AG09309 (cell line): ENCODE data around the gene TBRG1.

Experiments
- DNase-seq: peaks from one replicate; pipeline ENCODE4 v3.0.0-alpha.2; 2010; ENCODE audit warnings: low read depth
- H3K4me3 ChIP-seq: 2 replicates; pipeline ENCODE4 v1.5.1; 2011; ENCODE audit warnings: mild to moderate bottlenecking, low read depth, low read length, moderate library complexity; ENCODE audit not compliant: control insufficient read depth
- CTCF ChIP-seq: IDR thresholded peaks from 2 replicates; pipeline ENCODE4 v1.5.1; 2011; ENCODE audit warnings: mild to moderate bottlenecking, low read depth, low read length, inconsistent platforms; ENCODE audit not compliant: insufficient read depth, control insufficient read depth; ENCODE audit errors: missing control alignments

The TBRG1 gene, protein sequence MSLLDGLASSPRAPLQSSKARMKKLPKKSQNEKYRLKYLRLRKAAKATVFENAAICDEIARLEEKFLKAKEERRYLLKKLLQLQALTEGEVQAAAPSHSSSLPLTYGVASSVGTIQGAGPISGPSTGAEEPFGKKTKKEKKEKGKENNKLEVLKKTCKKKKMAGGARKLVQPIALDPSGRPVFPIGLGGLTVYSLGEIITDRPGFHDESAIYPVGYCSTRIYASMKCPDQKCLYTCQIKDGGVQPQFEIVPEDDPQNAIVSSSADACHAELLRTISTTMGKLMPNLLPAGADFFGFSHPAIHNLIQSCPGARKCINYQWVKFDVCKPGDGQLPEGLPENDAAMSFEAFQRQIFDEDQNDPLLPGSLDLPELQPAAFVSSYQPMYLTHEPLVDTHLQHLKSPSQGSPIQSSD

GRCh38 chr11:124622531-124623451, at the start of gene TBRG1:
TBRG1 (plus strand) TSS chr11:124622864; CDS start chr11:124623084, 220 bp downstream.
- TF ChIP-seq CTCF, result no peak
- DNase-seq, result peak; percentile 61
- H3K4me3 ChIP-seq, result peak within 1 kb of the TSS; percentile 97

DNA sequence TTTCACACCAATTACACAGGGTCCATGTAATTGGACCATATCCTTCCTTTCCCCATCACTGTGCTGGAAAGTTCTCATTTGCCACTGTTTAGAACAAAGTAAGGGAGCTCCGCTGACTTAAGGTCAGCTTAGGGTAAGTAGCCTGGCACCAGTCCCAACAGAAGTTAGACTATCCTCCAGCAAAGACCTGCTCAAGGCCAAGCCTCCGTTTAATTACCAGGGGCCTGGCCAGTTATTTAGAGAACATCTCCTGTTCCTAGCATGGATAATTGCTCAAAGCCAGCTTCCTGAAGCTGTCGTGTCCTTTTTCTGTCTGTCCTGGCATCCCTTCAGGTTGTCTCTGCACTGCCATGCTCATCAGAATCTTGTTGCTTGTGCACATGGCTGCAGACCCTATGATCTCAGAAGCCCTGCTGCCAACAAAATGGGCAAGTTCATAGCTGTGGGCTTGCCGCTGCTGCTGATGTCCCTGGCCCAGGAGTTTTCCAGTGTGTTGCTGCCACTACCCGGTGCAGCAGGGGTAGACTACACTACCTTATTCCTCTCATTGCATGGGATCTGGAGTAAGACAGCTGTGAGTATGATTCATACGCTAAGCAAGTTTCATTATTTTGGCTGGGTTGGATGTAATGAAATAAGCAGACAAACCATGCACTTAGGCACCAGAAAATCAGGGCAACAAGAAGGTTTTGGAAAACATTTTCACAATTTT, 44.8 kb upstream of the TBRG1 start:
- no peak for DNase-seq
- no peak for TF ChIP-seq CTCF

GRCh38 chr11:124578761-124579160, 43.9 kb upstream of the TBRG1 start:
- DNase-seq, result no peak
- no peak for TF ChIP-seq CTCF
- no peak overlapping the region for H3K4me3 ChIP-seq

More for the DNA sequence above, 44.8 kb upstream of the TBRG1 start:
- no peak overlapping the region for H3K4me3 ChIP-seq

DNA sequence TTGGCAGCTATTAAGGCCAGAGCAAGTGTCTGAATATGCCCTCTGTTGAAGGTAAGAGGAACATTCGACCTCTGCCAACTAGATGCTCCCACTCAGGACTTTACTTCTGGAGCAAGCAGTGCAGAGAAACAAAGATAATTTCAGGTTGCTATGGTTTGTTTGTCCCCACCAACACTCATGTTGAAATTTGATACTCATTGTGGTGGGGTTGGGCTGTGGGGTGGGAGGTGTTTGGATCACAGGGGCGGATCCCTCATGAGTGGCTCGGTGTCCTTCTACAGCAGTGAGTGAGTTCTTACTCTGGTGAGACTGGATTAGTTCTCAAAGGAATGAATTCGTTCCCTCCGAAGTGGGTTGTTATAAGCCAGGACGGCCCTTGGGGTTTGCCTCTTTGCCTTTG, 40.8 kb upstream of the TBRG1 start:
- DNase-seq, result no peak
- no peak for TF ChIP-seq CTCF

GRCh38 chr11:124582565-124582964, 40.1 kb upstream of the TBRG1 start:
- DNase-seq, result no peak
- no peak for TF ChIP-seq CTCF
- H3K4me3 ChIP-seq, result no peak overlapping the region

More for the DNA sequence above, 40.8 kb upstream of the TBRG1 start:
- H3K4me3 ChIP-seq, result no peak overlapping the region

DNA sequence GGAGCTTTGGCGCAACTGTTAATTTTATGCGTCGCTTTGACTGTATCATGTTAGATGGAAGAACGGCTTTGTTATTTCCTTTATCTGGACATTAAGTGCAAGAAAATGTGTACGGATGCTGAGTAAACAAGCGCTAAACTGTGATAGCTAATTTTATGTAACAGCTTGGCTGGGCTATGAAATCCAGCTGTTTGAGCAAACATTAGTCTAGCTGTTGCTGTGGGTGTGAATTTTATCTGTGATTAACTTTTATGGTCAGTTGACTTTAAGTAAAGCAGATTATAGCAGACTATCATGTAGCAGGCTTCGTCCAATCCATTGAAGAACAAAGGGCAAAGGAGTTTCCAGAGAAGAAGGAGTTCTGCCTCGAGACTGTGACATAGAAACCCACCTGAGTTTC, 38.9 kb upstream of the TBRG1 start:
- no peak for DNase-seq
- TF ChIP-seq CTCF, result no peak
- no peak overlapping the region for H3K4me3 ChIP-seq
